Stimulated activated CD8-positive, alpha-beta memory T cell treated with anti-CD3 and anti-CD28 coated beads, Interleukin-12 subunit alpha, Interleukin-12 subunit beta, amount 100 ng/mL, for 24 hours (primary cell): ENCODE measurements around the gene RAD51B.

Experiments used
- DNase-seq: peaks from one replicate; pipeline ENCODE4 v3.0.0-alpha.2; 2020; ENCODE audit errors: extremely low read depth

RAD51B gene

DNA sequence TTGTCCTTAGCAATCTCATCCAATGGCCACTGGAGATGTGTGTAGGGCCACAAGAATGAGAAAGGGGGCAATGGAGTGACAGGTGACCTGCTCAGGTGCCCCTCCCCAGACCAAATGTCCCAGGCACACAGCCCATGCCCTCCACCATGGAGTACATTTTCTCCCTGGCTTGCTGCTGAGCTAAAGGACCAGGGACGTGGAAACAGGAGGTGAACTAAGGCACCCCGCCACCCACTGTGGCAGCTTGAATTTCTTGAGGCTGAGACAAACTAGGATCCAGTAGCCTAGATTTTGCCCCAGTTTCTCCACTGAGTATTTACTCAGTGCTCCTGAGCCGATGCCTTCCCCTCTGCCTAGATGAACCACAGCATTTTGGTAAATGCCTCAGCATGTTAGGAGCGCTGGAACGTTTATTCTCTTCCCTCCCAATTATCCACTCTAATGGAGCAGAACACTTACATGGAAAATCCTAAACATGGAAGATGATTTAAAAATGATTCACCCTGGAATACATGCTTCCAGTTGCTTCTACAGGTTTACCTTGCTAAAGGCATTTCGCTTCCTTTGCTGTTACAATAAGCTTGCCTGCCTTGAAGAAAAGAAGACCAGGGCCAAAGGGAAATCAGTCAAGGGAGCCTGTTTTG lies 775.3 kb downstream of the RAD51B start:
- DNase-seq, result no peak

GRCh38 chr14:68596211-68596610 lies 776.6 kb downstream of the RAD51B start:
- no peak for DNase-seq

GRCh38 chr14:68596701-68597100 lies 777.1 kb downstream of the RAD51B start:
- no peak for DNase-seq

GRCh38 chr14:68598089-68598488 lies 778.5 kb downstream of the RAD51B start:
- no peak for DNase-seq

DNA sequence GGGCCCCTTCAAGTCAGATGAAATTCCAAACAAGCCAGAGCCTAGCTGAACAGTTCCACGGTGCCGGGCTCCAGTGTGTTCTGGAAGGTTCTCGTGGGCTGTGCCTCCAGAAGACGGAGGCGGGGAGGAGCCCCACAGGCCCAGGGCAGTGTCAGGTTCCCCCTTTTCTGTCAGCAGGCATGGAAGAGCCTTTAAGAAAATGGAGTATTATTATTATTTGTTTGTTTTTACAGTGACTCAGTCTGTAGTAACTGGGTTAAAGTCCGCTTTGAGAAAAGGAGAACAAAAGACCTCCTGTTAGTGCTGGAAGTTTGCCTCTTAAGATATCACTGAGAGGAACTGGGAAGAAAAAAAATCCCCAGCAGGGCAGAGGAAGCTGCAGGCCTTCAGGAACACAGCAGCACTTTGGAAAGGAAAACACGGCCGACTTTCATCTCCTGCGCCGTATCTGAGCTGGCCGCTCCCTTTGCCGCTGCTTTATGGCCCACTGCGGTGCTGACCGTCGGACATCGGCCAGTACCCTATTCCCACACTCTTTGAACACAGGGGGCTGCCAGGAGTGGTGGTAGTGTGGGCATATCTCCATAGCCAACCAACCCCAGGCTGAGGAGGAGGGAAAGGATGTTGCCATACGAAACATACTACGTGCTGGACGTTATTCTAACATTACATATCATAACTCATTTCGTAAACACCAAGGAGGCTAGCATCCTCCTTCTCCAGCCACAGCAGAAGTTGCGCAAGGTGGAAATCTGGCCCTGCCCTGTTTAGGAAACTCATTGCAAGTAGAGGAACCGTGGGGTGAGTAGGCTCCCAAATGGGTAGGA lies 779.3 kb downstream of the RAD51B start:
- no peak for DNase-seq

DNA sequence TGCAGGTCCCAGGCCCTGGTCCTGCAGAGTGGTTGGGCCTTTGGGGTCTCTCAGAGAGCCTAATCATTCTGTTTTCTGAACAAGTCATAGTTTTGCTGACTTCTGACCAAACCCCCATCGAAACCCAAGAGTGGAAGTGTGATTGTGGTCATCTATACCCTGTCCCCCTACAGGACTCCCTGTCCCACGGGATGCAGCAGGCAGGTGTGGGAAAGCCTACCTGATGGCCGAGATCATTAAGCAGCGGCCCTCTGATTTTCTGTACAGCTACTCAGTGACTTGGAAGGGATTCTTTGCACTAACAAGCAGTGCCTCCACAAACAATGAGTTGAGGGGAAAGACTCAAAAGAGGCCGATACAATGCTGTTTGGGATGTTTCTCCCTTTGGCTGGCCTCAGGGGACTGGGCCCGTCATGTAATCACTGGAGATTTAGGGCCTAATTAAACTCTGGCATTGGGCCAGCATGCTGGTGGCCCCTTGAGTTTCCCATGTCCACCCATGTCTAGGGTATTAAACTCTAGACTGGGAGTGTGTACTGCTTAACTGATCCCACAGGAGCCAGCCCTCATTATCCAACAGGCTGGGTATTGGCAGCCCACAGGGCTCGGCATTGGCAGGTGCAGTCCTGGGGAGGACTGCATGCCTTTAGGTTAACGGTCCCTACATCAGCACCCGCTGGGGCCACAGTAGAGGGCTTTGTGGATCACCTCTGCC lies 780.5 kb downstream of the RAD51B start:
- no peak for DNase-seq

GRCh38 chr14:68602507-68602906 lies 782.9 kb downstream of the RAD51B start:
- DNase-seq, result no peak

- DNase-seq, result no peak
Observed at GRCh38 chr14:68603533-68604360, 784.2 kb downstream of the RAD51B start.

GRCh38 chr14:68604361-68604730 lies 784.8 kb downstream of the RAD51B start:
- DNase-seq, result no peak

DNA sequence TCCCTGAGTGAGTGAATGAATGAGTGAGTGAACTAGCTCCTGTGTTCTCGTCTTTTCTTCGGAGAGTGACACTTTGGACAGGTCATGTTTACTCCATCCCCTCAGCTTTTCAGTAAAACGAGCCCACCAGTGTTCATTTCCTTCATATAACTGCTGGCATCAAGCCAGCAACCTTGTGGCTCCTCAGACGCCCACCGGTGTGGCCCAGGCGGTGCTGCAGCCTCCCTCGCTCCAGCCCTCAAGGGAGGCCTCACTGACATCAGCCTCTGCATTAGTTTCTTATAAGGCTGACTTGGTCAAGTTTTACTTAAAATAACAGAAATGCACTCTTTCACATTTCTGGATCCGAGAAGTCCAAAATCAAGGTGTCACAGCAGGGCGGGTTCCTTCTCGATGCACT lies 785.2 kb downstream of the RAD51B start:
- no peak for DNase-seq

GRCh38 chr14:68606176-68606575 lies 786.6 kb downstream of the RAD51B start:
- no peak for DNase-seq

DNA sequence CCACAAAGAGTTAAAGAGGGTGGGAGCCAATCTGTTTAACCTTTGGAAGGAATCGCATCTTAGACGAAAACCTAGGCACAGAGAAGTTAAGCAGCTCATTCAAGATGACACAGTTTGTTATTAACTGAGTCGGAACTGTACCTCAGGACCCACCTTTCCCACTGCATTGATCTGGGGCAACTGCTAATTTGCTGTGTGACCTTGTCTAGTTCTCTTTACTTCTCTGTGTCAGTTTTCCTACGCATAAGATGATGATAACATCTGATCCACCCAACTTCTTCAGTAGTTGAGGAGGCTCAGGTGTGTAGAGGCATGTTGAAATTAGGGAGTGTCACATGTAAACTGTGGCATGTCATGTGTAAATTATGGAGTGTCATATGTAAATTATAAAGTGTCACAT lies 787.1 kb downstream of the RAD51B start:
- no peak for DNase-seq

DNA sequence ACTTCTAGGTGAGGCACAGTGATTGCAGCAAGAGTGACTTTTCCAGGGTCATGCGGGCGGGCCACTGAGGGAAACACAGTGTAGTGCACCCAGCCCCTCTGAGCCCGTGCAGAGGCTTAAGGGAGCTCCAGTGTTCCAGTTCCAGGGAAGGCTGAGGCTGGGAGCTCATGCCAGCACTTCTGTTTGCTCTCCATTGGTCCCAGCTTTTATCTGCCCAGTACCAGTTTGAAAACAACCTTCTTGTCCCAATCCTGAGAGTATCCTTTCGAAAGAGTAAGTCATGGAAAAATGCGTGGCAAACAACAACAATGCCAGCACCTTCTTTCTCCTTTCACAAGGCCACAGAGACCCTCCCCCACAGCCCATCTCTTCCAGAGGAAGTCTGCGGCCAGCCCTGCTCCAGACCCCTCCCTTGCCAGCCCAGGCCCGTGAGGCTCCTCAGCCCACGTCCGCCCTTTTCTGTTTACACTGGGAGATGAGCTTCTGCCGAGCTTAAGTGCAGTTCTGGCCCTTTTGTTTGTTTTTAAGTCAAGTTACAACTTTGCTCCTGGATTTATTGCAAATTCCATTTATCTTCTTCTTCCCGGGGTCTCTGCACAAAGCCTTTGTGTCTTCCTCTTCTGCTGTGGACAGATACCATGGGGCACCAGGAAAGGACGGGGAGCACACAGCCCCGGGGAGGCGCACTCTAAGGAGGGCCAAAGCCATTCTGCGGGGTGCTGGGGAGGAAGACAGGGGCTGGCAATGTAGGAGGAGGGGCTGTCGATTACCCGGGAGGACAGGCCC lies 787.7 kb downstream of the RAD51B start:
- DNase-seq, result no peak

DNA sequence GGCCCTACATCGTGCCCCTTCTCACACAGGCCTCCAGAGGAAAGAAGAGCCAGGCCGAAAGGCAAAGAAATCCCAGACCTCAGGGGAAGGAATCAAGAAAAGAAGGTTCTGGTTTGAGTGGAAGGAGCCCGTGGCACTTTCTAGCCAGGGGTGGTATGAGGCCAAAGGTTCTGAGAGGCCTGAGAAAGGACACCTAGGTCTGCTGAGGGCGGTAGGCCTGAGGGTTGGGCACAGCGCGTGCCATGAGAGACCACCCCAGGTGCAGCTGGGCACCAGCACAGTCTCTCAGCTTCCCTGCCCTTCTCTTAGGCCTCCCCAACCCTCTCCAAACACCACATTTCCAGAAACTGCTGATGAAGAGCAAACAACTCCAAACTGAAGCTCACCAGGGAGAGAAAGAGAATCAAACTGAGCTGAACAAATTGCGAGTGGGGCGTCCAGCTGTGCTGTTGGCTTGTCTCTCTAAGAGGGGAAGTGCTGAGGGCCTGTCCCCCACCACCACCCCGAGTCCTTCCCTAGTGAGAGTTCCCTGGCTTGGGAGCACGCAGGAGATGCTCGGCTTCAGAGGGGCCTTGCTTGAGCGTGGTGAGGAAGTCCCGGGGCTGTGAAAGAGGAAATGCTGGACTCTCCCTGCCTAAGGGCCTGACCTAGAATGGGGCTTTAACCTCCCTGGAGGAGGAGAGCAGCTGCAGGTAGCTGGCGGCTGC lies 788.4 kb downstream of the RAD51B start:
- DNase-seq, result no peak

- DNase-seq, result no peak
Observed at GRCh38 chr14:68608574-68608962, 789.0 kb downstream of the RAD51B start.

DNA sequence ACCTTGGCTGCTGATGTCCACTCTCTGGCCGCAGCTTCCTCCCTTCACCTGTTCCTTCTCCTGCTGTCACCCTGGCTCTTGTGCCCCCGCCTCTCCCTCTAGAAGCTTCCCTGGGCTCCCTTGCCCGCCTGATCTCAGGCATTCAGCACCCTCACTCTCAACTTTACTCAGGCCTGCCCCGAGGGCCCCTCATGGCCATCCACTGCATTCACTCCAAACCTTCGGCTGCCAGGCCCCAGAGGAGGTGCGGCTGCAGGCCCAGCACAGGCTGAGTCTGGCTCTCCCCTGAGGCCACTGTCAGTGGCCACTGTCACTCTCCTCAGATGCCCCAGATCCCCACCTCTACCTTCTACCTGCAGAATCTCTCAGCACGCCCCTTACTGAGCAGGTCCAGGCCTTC lies 789.4 kb downstream of the RAD51B start:
- no peak for DNase-seq

DNA sequence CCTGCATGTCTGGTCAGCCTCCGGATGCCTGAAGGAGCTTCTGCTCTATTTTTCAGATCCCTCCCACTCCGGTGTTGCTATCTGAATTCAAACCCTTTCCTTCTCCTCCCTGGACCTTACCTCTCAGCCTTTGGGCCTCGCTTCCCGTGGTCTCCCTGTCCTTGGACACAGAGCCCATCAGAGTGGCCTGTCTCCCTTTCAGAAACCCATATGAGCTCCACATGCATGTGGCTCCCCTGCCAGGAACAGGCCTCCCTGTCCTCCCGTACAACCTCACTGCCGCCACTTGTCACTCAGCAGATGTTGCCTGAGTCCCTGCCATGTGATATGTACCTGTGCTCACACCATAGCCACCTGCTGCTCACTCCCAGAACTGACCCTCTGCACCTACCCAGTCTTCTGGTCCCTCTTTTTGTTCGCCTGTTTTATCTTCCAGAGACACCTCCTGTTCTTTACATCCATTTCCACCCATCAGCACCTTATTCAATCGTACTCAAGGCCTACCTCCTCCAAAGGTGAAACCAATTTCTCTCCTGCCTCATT lies 790.7 kb downstream of the RAD51B start:
- no peak for DNase-seq

DNA sequence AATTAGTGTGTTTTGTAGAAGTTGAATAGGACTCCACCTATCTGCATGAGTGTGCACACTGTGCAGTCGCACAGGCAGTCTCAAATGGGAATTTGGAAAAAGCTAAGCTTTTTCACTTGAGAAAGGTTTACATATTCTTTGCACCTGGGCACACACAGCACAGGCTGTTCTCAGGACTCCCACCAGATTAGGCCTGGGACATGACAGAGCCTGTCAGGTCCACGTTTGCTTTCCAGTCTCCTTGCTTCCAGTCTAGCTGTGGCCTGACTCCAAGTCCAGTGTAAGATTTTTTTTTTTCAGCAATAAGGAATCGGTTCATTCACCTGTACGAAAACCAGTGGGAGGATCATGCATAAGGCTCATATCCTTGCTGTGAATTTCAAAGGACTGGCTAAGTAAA lies 792.0 kb downstream of the RAD51B start:
- DNase-seq, result no peak

GRCh38 chr14:68612049-68612448 lies 792.5 kb downstream of the RAD51B start:
- DNase-seq, result no peak

GRCh38 chr14:68616221-68616902 lies 796.8 kb downstream of the RAD51B start:
- no peak for DNase-seq
